Thoracic aorta (tissue), 2 donors: Measurements from ENCODE around the gene UBE2O. TPM values are rescaled to one million over a fixed set of nuclear protein-coding genes. Genes with fewer than 3 reads are reported as not detected.
"Not testable (repeated sequence)": the region's sequence is repeated elsewhere in the genome, so short reads cannot be mapped to it uniquely, and the experiment has no call there.

Experiments
- ATAC-seq: fragments of 150-250 bp; one replicate; pipeline ENCODE4 v1.8.0; 2017; ENCODE audit warnings: low read depth; ENCODE audit not compliant: insufficient number of reproducible peaks, low FRiP score
- DNase-seq: peaks from one replicate; pipeline ENCODE4 v3.0.0-alpha.2; 2020; ENCODE audit warnings: low spot score
- H3K27ac ChIP-seq, 2 donors: fragments of 200-600 bp; sonication (generic); 1 replicate in 1 of 2; 2 replicates in 1 of 2; pipeline ENCODE4 v1.5.1; 2016; ENCODE audit warnings: mild to moderate bottlenecking in 2 of 2, moderate library complexity in 2 of 2
- H3K27me3 ChIP-seq: fragments of 200-600 bp; sonication (generic); replicated peaks from 2 replicates; pipeline ENCODE4 v1.6.0; 2016; ENCODE audit warnings: mild to moderate bottlenecking; ENCODE audit not compliant: insufficient read depth
- H3K36me3 ChIP-seq: fragments of 200-600 bp; sonication (generic); one replicate; pipeline ENCODE4 v1.5.1; 2016
- H3K4me1 ChIP-seq, 2 donors: fragments of 200-600 bp; sonication (generic); 1 replicate in 1 of 2; 2 replicates in 1 of 2; pipeline versions ENCODE4 v1.5.1 to v1.6.0; 2016; ENCODE audit warnings: low read depth in 2 of 2, mild to moderate bottlenecking in 1 of 2; ENCODE audit not compliant: control insufficient read depth in 1 of 2
- H3K4me3 ChIP-seq: fragments of 200-600 bp; sonication (generic); 2 replicates; pipeline ENCODE4 v1.5.1; 2016; ENCODE audit warnings: mild to moderate bottlenecking
- H3K9me3 ChIP-seq: fragments of 200-600 bp; sonication (generic); 2 replicates; pipeline ENCODE4 v1.5.1; 2016
- CTCF ChIP-seq: fragments of 200-600 bp; sonication (generic); IDR thresholded peaks from one replicate; pipeline ENCODE4 v1.5.1; 2019; ENCODE audit warnings: antibody characterized with exemption
- total RNA-seq, 2 donors: library from RNA; depleted of rRNA; stranded (reverse); fragments of >200 nt; gene quantifications; one replicate each; pipeline versions ENCODE4 v1.1.0 to v1.2.3, GENCODE V29; 2016

Gene UBE2O
- total RNA-seq, 2 donors from 2014 or later: 16.4 to 31.1 TPM

- Histone ChIP-seq H3K4me1 (no peaks in the 10 kb centered on the region), H3K27me3 (no peaks in the 10 kb centered on the region), H3K4me3 (no peak overlapping the region), H3K36me3 (no peaks in the 10 kb centered on the region), H3K9me3 (no peaks in the 10 kb centered on the region), H3K27ac (no peak overlapping the region)
- TF ChIP-seq CTCF: no peak
- DNase-seq: no peak
- no peak for ATAC-seq
Measured at GRCh38 chr17:76363107-76363842, 89.7 kb downstream of the UBE2O start.

- Histone ChIP-seq H3K27me3 (no peaks in the 10 kb centered on the region), H3K4me1 (no peaks in the 10 kb centered on the region), H3K27ac (no peak overlapping the region), H3K4me3 (no peak overlapping the region), H3K9me3 (no peaks in the 10 kb centered on the region), H3K36me3 (no peaks in the 10 kb centered on the region)
- ATAC-seq: no peak
- no peak for DNase-seq
- no peak for TF ChIP-seq CTCF
Measured at GRCh38 chr17:76360461-76360860, 92.5 kb downstream of the UBE2O start.

- not testable (repeated sequence) for H3K27ac ChIP-seq, ATAC-seq, H3K36me3 ChIP-seq, H3K4me3 ChIP-seq, H3K9me3 ChIP-seq, H3K27me3 ChIP-seq, H3K4me1 ChIP-seq, DNase-seq
Measured at GRCh38 chr17:76359776-76360175, 93.2 kb downstream of the UBE2O start.

GRCh38 chr17:76359375-76359774 is 93.6 kb downstream of the UBE2O start:
- Histone ChIP-seq H3K4me3 (no peak overlapping the region), H3K36me3 (no peaks in the 10 kb centered on the region), H3K9me3 (no peaks in the 10 kb centered on the region), H3K27ac (no peak overlapping the region), H3K27me3 (no peaks in the 10 kb centered on the region), H3K4me1 (peaks cover 0 to 1% of the 10 kb centered on the region in 2 donors)
- no peak for TF ChIP-seq CTCF
- DNase-seq: no peak
- ATAC-seq: no peak

DNA sequence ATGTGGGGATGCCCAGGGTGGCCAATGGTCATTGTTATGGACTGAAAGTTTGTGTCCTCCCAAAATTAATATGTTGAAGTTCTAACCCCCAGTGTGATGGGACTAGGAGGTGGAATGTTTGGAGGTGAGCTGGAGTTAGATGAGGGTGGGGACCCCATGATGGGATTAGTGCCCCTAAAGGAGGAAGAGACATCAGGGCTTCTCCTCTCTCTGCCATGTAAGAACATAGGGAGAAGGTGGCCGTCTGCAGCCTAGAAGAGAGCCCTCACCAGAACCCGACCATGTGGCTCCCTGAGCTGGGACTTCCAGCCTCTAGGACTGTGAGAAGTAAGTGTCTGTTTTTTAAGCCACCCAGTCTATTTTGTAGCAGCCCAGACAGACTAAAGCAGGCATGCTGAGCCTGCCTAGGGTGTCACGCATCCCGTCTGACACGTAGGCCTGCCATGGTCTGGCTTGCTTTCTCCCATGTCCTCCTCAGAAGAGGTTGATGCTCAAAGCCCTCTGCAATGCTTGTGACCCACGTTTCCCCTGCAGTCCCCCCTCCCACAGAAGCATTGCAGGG is 95.3 kb downstream of the UBE2O start:
- ATAC-seq (no peak), DNase-seq (no peak)
- no peak overlapping the region for H3K27ac ChIP-seq
- no peak overlapping the region for H3K4me3 ChIP-seq
- no peaks in the 10 kb centered on the region for H3K27me3 ChIP-seq
- no peak for TF ChIP-seq CTCF
- peaks cover 0 to 4% of the 10 kb centered on the region in 2 donors for H3K4me1 ChIP-seq
- H3K9me3 ChIP-seq: no peaks in the 10 kb centered on the region
- H3K36me3 ChIP-seq: no peaks in the 10 kb centered on the region
